LNCAP (cell line): ENCODE measurements around the gene CHMP3.
A peak's percentile ranks its signal among the peaks of the same experiment; 100 is the strongest.

Experiments
- TF ChIP-seq, protein P1 (sequence below): fragments of 450-650 bp; IDR thresholded peaks from 2 replicates; pipeline ENCODE4 v1.5.1; 2017; ENCODE audit warnings: mild to moderate bottlenecking

CHMP3 gene

GRCh38 chr2:86518481-86518880 is 44.8 kb downstream of the CHMP3 start:
- TF ChIP-seq, protein P1, sequence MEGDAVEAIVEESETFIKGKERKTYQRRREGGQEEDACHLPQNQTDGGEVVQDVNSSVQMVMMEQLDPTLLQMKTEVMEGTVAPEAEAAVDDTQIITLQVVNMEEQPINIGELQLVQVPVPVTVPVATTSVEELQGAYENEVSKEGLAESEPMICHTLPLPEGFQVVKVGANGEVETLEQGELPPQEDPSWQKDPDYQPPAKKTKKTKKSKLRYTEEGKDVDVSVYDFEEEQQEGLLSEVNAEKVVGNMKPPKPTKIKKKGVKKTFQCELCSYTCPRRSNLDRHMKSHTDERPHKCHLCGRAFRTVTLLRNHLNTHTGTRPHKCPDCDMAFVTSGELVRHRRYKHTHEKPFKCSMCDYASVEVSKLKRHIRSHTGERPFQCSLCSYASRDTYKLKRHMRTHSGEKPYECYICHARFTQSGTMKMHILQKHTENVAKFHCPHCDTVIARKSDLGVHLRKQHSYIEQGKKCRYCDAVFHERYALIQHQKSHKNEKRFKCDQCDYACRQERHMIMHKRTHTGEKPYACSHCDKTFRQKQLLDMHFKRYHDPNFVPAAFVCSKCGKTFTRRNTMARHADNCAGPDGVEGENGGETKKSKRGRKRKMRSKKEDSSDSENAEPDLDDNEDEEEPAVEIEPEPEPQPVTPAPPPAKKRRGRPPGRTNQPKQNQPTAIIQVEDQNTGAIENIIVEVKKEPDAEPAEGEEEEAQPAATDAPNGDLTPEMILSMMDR = peak; percentile 46

DNA sequence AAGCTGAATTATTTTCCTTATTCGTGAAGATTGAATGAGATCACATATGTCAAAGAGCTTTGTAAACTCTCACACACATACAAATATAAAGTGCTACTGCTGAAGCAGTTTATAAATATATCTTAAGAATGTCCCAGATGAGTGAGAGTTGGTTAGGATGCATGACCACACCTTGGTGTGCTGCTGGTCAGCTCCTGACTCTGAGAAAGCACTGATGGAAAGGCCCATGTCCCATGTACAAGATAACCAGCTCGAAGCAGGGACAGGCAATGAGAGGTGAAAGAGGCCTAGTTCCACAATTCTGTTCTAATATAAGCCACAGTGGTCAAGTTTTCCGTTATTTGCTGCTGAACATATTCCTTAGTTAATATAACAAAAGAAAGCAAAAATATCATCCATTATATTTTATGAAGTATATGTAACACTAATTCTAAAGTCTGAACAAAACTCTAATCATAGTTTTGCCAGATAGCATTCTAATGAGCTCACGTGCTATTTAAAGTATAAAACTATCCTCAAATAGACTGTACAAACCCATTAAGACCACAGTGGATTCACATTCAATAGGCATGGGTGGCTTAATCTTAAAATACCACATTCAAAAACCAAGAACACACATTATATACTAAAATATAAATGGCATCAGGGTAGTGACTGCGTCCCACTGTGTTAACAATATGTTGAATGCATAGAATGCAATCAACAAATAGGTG is 49.1 kb downstream of the CHMP3 start:
- TF ChIP-seq, protein P1 = no peak

DNA sequence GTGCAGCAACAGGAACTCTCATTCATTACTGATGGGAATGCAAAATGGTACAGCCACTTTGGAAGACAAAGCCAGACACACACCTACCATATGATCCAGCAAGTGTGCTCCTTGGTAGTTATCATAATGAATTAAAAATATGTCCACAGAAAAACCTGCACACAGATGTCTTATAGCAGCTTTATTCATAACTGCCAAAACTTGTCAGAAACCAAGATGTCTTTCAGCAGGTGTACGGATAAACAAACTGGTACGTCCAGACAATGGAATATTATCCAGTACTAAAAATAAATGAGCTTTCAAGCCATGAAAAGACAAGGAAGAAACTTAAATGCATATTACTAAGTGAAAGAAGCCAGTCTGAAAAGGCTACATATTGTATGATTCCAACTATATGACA is 50.4 kb downstream of the CHMP3 start:
- TF ChIP-seq, protein P1 = no peak

DNA sequence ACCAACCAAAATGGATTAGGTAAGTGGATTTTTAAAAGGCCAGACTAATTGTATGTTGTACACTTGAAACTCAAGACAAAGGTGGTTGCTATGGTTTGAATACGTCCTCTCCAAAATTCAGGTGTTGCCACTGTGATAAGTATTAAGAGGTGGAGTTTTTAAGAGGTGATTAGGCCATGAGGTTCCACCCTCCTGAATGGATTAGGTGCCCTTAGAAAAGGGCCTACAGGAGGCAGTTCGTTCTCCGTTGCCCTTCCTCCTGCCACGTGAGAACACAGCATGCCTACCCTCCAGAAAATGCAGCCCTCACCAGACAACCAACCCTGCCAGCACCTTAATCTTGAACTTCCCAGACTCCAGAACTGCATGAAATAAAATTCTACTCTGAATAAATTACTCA is 51.2 kb downstream of the CHMP3 start:
- TF ChIP-seq, protein P1 = no peak

DNA sequence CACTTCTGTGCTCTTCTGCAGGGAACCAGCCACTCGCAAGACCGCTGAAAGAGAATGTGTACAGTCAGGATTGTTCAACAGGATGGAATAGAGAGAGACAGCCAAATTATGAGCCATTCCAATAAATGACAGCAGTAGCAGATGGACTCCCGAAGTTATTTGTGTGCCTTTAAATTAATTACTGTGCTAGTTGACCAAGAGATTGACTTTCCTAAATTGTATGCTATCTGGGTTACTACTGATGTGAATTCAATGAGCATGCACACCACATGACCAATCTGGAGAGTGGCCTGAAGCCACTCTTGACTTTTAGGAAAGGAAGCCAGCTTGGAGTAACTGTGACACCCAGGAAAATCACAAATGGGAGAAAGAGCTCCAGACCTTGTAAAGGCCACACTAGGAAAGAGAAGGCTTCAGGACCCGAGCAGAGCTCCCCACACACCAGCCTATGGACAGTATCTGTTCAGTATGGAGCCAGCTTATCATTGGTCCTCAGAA is 52.8 kb downstream of the CHMP3 start:
- TF ChIP-seq, protein P1 = no peak

- TF ChIP-seq, protein P1 = no peak
These were observed 55.6 kb downstream of the CHMP3 start for GRCh38 chr2:86507600-86507999.

DNA sequence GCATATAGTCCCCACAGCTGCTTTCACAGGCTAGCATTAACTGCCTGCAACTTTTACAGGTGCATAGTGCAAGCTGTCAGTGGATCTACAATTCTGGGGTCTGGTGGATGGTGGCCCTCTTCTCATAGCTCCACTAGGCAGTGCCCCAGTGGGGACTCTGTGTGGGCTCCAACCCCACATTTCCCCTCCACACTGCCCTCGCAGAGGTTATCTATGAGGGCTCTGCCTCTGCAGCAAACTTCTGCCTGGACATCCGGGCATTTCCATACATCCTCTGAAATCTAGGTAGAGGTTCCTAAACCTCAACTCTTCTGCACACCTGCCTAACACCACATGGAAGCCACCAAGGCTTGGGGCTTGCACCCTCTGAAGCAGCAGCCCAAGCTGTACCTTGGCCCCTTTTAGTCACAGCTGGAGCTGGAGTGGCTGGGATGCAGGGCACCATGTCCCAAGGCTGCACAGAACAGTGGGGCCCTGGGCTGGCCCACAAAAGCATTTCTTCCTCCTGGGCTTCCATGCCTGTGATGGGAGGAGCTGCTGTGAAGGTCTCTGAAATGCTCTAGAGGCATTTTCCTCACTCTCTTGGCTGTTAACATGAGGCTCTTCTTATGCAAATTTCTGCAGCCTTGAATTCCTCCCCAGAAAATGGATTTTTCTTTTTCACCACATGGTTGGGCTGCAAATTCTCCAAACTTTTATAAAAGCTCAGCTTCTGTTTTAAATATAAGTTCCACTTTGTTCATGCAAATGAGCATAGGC is 62.7 kb downstream of the CHMP3 start:
- TF ChIP-seq, protein P1 = no peak
